LNCAP (cell line): ENCODE results near the gene KRTAP10-10.
"Not testable (repeated sequence)": the region's sequence is repeated elsewhere in the genome, so short reads cannot be mapped to it uniquely, and the experiment has no call there.

Experiments
- TF ChIP-seq, protein P1 (sequence below): fragments of 450-650 bp; IDR thresholded peaks from 2 replicates; pipeline ENCODE4 v1.5.1; 2017; ENCODE audit warnings: mild to moderate bottlenecking

The KRTAP10-10 gene

GRCh38 chr21:44643741-44644310, 6.7 kb downstream of the KRTAP10-10 start:
- TF ChIP-seq, protein P1, sequence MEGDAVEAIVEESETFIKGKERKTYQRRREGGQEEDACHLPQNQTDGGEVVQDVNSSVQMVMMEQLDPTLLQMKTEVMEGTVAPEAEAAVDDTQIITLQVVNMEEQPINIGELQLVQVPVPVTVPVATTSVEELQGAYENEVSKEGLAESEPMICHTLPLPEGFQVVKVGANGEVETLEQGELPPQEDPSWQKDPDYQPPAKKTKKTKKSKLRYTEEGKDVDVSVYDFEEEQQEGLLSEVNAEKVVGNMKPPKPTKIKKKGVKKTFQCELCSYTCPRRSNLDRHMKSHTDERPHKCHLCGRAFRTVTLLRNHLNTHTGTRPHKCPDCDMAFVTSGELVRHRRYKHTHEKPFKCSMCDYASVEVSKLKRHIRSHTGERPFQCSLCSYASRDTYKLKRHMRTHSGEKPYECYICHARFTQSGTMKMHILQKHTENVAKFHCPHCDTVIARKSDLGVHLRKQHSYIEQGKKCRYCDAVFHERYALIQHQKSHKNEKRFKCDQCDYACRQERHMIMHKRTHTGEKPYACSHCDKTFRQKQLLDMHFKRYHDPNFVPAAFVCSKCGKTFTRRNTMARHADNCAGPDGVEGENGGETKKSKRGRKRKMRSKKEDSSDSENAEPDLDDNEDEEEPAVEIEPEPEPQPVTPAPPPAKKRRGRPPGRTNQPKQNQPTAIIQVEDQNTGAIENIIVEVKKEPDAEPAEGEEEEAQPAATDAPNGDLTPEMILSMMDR = no peak

- TF ChIP-seq, protein P1 = no peak
Observed at GRCh38 chr21:44644878-44645277, 7.7 kb downstream of the KRTAP10-10 start.

GRCh38 chr21:44646366-44647221, 9.4 kb downstream of the KRTAP10-10 start, which contains the start of gene KRTAP10-11:
KRTAP10-11 (plus strand) TSS chr21:44646414; CDS start chr21:44646459, 45 bp downstream.
- TF ChIP-seq, protein P1 = not testable (repeated sequence)

DNA sequence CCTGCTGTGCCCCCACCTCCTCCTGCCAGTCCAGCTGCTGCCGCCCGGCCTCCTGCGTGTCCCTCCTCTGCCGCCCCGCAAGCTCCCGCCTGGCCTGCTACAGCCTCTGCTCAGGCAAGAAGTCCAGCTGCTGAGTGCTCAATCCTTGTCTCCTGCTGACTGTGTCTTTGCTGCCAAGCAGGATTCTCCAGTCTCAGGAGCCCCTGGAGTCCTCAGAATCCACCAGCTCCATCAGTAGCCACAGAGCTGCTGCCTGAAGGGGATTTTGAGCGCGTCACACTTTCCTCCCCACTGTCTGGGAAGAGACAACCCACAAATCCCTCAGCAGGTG, 10.0 kb downstream of the KRTAP10-10 start:
- TF ChIP-seq, protein P1 = no peak

GRCh38 chr21:44648557-44649311, 11.6 kb downstream of the KRTAP10-10 start:
- TF ChIP-seq, protein P1 = no peak

DNA sequence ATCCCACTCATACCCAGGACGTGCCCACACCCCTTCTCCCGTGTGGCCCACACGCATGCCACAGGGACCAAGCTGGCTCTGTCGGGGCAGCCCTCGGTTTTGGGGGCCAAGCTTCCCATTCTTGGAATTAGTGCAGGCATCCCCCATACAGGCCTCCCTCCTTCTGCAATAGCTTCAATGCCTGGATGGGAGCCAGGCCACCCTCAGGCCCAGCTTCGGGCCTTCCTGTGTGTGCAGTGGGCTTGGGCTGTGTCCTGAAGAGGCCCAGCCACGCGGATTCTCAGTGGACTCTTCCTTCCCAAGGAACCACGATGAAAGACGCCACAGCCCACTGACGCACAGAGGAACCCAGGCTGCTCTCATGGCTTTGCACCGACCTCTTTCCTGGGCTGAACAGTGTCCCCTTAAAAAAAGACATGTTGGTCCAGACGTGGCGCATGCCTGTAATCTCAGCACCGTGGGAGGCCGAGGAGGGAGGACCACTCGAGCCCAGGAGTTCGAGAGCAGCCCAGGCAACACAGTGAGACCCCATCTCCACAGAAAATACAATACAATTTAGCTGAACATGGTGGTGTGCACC, 12.5 kb downstream of the KRTAP10-10 start:
- TF ChIP-seq, protein P1 = no peak

- TF ChIP-seq, protein P1 = no peak
Observed at GRCh38 chr21:44650265-44650972, 13.3 kb downstream of the KRTAP10-10 start.
